Gastroesophageal sphincter (tissue), 4 donors: Measurements from ENCODE around the gene BCKDK. TPM values are rescaled to one million over a fixed set of nuclear protein-coding genes. Genes with fewer than 3 reads are reported as not detected.

Experiments used
- ATAC-seq: fragments of 150-250 bp; one replicate; pipeline ENCODE4 v1.9.1; 2016; ENCODE audit warnings: mild to moderate bottlenecking, moderate library complexity
- H3K27ac ChIP-seq, 4 donors: fragments of 200-600 bp; sonication (generic) in 3 of 4; 1 replicate in 3 of 4; 2 replicates in 1 of 4; pipeline ENCODE4 v1.5.1; 2016 to 2019
- H3K27me3 ChIP-seq: fragments of 200-600 bp; sonication (generic); one replicate; pipeline ENCODE4 v1.5.1; 2019
- H3K36me3 ChIP-seq, 2 donors: fragments of 200-600 bp; sonication (generic); one replicate each; pipeline ENCODE4 v1.5.1; 2019; ENCODE audit warnings: control low read depth in 1 of 2
- H3K4me1 ChIP-seq, 3 donors: fragments of 200-600 bp; sonication (generic); 1 replicate in 2 of 3; 2 replicates in 1 of 3; pipeline ENCODE4 v1.5.1; 2016 to 2019; ENCODE audit warnings: control low read depth in 2 of 3
- H3K4me3 ChIP-seq, 2 donors: fragments of 200-600 bp; sonication (generic); one replicate each; pipeline ENCODE4 v1.5.1; 2019; ENCODE audit warnings: mild to moderate bottlenecking in 1 of 2, moderate library complexity in 1 of 2
- H3K9me3 ChIP-seq, 3 donors: fragments of 200-600 bp; sonication (generic); one replicate each; pipeline ENCODE4 v1.5.1; 2017 to 2019; ENCODE audit warnings: control low read depth in 2 of 3
- CTCF ChIP-seq, 4 experiments: fragments of 200-600 bp in 2 of 4; fragments of 450-650 bp in 2 of 4; sonication (generic) in 1 of 4; IDR thresholded peaks; one replicate each; pipeline ENCODE4 v1.5.1; 2017 to 2019; ENCODE audit warnings: antibody characterized with exemption in 4 of 4, mild to moderate bottlenecking in 2 of 4, moderate library complexity in 2 of 4
- EP300 ChIP-seq: sonication (generic); formaldehyde crosslinking; IDR thresholded peaks from one replicate; pipeline ENCODE4 v1.6.1; 2017; ENCODE audit warnings: antibody characterized with exemption, mild to moderate bottlenecking
- POLR2A ChIP-seq, 2 donors: fragments of 450-650 bp; IDR thresholded peaks; one replicate each; pipeline ENCODE4 v1.6.1; 2017; ENCODE audit warnings: antibody characterized with exemption in 2 of 2, mild to moderate bottlenecking in 2 of 2, moderate library complexity in 1 of 2
- POLR2AphosphoS5 ChIP-seq: sonication (generic); formaldehyde crosslinking; IDR thresholded peaks from one replicate; pipeline ENCODE4 v1.6.1; 2017; ENCODE audit warnings: antibody characterized with exemption
- WGBS, 2 donors: methylation state at CpG; one replicate each; pipeline ENCODE4 v1.1.5; 2018; ENCODE audit warnings: low coverage in 1 of 2; 5-methylcytosine and 5-hydroxymethylcytosine counted together
- total RNA-seq, 4 donors: library from RNA; depleted of rRNA; stranded (reverse); fragments of >200 nt; gene quantifications; one replicate each; pipeline ENCODE4 v1.1.0, GENCODE V29; 2016

BCKDK gene
- total RNA-seq, 4 donors from 2014 or later, result 26.5 to 70.2 (median 39.8) TPM

- Histone ChIP-seq H3K4me3 (no peak overlapping the region), H3K4me1 (peaks cover 0 to 22% (median 3%) of the 10 kb centered on the region in 3 donors), H3K27me3 (peaks cover 22% of the 10 kb centered on the region), H3K27ac (no peak overlapping the region), H3K9me3 (no peaks in the 10 kb centered on the region), H3K36me3 (peaks cover 0 to 55% of the 10 kb centered on the region in 2 donors)
- TF ChIP-seq EP300 (no peak), CTCF (IDR thresholded peaks at IDR 0.05) (no peak), POLR2AphosphoS5 (no peak), POLR2A (IDR thresholded peaks at IDR 0.05) (no peak)
- WGBS, 2 donors, result no CpG with 5 or more reads among the region's 6 CpGs
- ATAC-seq, result no peak
Observed at GRCh38 chr16:31133046-31133501, 24.9 kb downstream of the BCKDK start.

- Histone ChIP-seq H3K4me3 (no peak overlapping the region), H3K9me3 (no peaks in the 10 kb centered on the region), H3K27ac (no peak overlapping the region), H3K36me3 (peaks cover 0 to 44% of the 10 kb centered on the region in 2 donors), H3K4me1 (peaks cover 0 to 24% (median 3%) of the 10 kb centered on the region in 3 donors), H3K27me3 (peaks cover 22% of the 10 kb centered on the region)
- TF ChIP-seq POLR2AphosphoS5 (no peak), POLR2A (IDR thresholded peaks at IDR 0.05) (no peak), EP300 (no peak), CTCF (IDR thresholded peaks at IDR 0.05) (no peak)
- WGBS, 2 donors, result 33% methylated on average over 1 of the region's 5 CpGs; no CpG with 5 or more reads in 1 of the 2 donors
- ATAC-seq, result no peak
Observed at GRCh38 chr16:31134091-31134571, 25.9 kb downstream of the BCKDK start.

- H3K27me3 ChIP-seq, result peaks cover 22% of the 10 kb centered on the region
- no peak overlapping the region for H3K4me3 ChIP-seq
- TF ChIP-seq POLR2A (IDR thresholded peaks at IDR 0.05) (no peak), POLR2AphosphoS5 (no peak), EP300 (no peak), CTCF (IDR thresholded peaks at IDR 0.05) (no peak)
- H3K27ac ChIP-seq, result no peak overlapping the region
- ATAC-seq, result no peak
- 0 to 22% methylated on average over 7 of the region's 18 CpGs for WGBS, 2 donors
- H3K9me3 ChIP-seq, result no peaks in the 10 kb centered on the region
- peaks cover 0 to 37% of the 10 kb centered on the region in 2 donors for H3K36me3 ChIP-seq
- peaks cover 0 to 17% (median 3%) of the 10 kb centered on the region in 3 donors for H3K4me1 ChIP-seq
Observed at GRCh38 chr16:31134625-31135534, 26.7 kb downstream of the BCKDK start.

- ATAC-seq, result no peak
- WGBS, 2 donors, result 57 to 83% methylated on average over 1 to 2 of the region's 22 CpGs
- no peak for TF ChIP-seq CTCF (IDR thresholded peaks at IDR 0.05)
- no peak for TF ChIP-seq POLR2AphosphoS5
- no peak for TF ChIP-seq EP300
- no peak for TF ChIP-seq POLR2A (IDR thresholded peaks at IDR 0.05)
- peaks cover 22% of the 10 kb centered on the region for H3K27me3 ChIP-seq
- peaks cover 0 to 16% (median 3%) of the 10 kb centered on the region in 3 donors for H3K4me1 ChIP-seq
- H3K9me3 ChIP-seq, result no peaks in the 10 kb centered on the region
- H3K36me3 ChIP-seq, result peaks cover 0 to 29% of the 10 kb centered on the region in 2 donors
- H3K27ac ChIP-seq, result no peak within 1 kb of the TSS
- H3K4me3 ChIP-seq, result no peak within 1 kb of the TSS
Observed at GRCh38 chr16:31135535-31136286, 27.5 kb downstream of the BCKDK start, which contains the start of gene PRSS8. PRSS8 (minus strand) TSS chr16:31135727; CDS start chr16:31135498, 229 bp downstream.
